HepG2 (cell line): ENCODE data around the gene IRGQ. TPM values are rescaled to one million over a fixed set of nuclear protein-coding genes. Genes with fewer than 3 reads are reported as not detected.
A peak's percentile ranks its signal among the peaks of the same experiment; 100 is the strongest.

Experiments used
- EP300 ChIP-seq, 3 experiments: sonication (generic) in 1 of 3; formaldehyde crosslinking in 1 of 3; IDR thresholded peaks; 2 replicates each; pipeline versions ENCODE4 v1.5.1 to v1.6.1; 2011 to 2020; ENCODE audit warnings: low read depth in 2 of 3, low read length in 2 of 3, borderline replicate concordance in 1 of 3, improper control_type of control experiment in 1 of 3, mild to moderate bottlenecking in 1 of 3, missing genetic modification reagents in 1 of 3, moderate library complexity in 1 of 3
- GFI1 ChIP-seq: sonication (generic); formaldehyde crosslinking; IDR thresholded peaks from 2 replicates; pipeline ENCODE4 v1.5.0; 2020; ENCODE audit warnings: missing genetic modification reagents, mild to moderate bottlenecking, borderline replicate concordance
- KAT8 ChIP-seq: IDR thresholded peaks from 2 replicates; pipeline ENCODE4 v1.6.1; 2016; ENCODE audit warnings: missing genetic modification reagents, missing compliant biosample characterization
- MTA3 ChIP-seq: sonication (generic); formaldehyde crosslinking; IDR thresholded peaks from 2 replicates; pipeline ENCODE4 v1.4.0; 2020; ENCODE audit warnings: missing genetic modification reagents
- RCOR2 ChIP-seq: IDR thresholded peaks from 2 replicates; pipeline ENCODE4 v1.6.1; 2016; ENCODE audit warnings: missing biosample characterization, missing genetic modification reagents
- ZMYM3 ChIP-seq: sonication (generic); formaldehyde crosslinking; IDR thresholded peaks from 2 replicates; pipeline ENCODE4 v1.5.1; 2020; ENCODE audit warnings: mild to moderate bottlenecking, missing genetic modification reagents
- ZNF543 ChIP-seq: sonication (generic); formaldehyde crosslinking; IDR thresholded peaks from 2 replicates; pipeline ENCODE4 v1.4.0; 2020; ENCODE audit warnings: mild to moderate bottlenecking, missing genetic modification reagents
- ZNF746 ChIP-seq: sonication (generic); formaldehyde crosslinking; IDR thresholded peaks from 2 replicates; pipeline ENCODE4 v1.8.0; 2022; ENCODE audit warnings: mild to moderate bottlenecking, missing genetic modification reagents
- ZSCAN9 ChIP-seq: IDR thresholded peaks from 2 replicates; pipeline ENCODE4 v1.6.1; 2016; ENCODE audit warnings: borderline replicate concordance
- polyA plus RNA-seq, 8 experiments: library from polyadenylated mRNA; depleted of rRNA in 3 of 8; stranded (reverse) in 7 of 8; unstranded in 1 of 8; fragments of >200 nt; fragmentation: Illumina TruSeq in 4 of 8; extraction: Trizol in 4 of 8; gene quantifications; 2 replicates each; pipeline versions ENCODE4 v1.2.1 to v1.2.3, GENCODE V29; 2011 to 2016; ENCODE audit warnings: low read depth in 4 of 8, missing spikeins in 1 of 8, mixed read lengths in 1 of 8; ENCODE audit not compliant: insufficient read depth in 1 of 8
- total RNA-seq, 5 experiments: library from RNA; depleted of rRNA; stranded (reverse); fragments of >200 nt; fragmentation: Illumina TruSeq; extraction: Trizol; gene quantifications; 2 replicates each; pipeline ENCODE4 v1.2.3, GENCODE V29; 2016; ENCODE audit warnings: low read depth in 1 of 5
- TF ChIP-seq, protein P1 (sequence below): sonication (generic); formaldehyde crosslinking; IDR thresholded peaks from 2 replicates; pipeline ENCODE4 v1.8.1; 2023; ENCODE audit warnings: missing genetic modification reagents, mild to moderate bottlenecking, borderline replicate concordance
- TF ChIP-seq, protein P2 (sequence below): IDR thresholded peaks from 2 replicates; pipeline ENCODE4 v1.6.1; 2016; ENCODE audit warnings: low read depth, borderline replicate concordance
- TF ChIP-seq, protein P3 (sequence below): sonication (generic); formaldehyde crosslinking; conservative IDR thresholded peaks from 2 replicates; pipeline ENCODE4 v1.4.0; 2020; ENCODE audit warnings: mild to moderate bottlenecking, missing genetic modification reagents, moderate library complexity
- TF ChIP-seq, protein P4 (sequence below): IDR thresholded peaks from 2 replicates; pipeline ENCODE4 v1.6.1; 2016; ENCODE audit warnings: low read depth
- TF ChIP-seq, protein P5 (sequence below): sonication (generic); formaldehyde crosslinking; IDR thresholded peaks from 2 replicates; pipeline ENCODE4 v1.4.0; 2020; ENCODE audit warnings: mild to moderate bottlenecking, missing genetic modification reagents

IRGQ gene
- total and polyA plus RNA-seq, 2 of the 13 experiments (the other 11 are each of a cell fraction or from before 2014, with no cell fraction given) = 11.6 to 12.4 TPM

DNA sequence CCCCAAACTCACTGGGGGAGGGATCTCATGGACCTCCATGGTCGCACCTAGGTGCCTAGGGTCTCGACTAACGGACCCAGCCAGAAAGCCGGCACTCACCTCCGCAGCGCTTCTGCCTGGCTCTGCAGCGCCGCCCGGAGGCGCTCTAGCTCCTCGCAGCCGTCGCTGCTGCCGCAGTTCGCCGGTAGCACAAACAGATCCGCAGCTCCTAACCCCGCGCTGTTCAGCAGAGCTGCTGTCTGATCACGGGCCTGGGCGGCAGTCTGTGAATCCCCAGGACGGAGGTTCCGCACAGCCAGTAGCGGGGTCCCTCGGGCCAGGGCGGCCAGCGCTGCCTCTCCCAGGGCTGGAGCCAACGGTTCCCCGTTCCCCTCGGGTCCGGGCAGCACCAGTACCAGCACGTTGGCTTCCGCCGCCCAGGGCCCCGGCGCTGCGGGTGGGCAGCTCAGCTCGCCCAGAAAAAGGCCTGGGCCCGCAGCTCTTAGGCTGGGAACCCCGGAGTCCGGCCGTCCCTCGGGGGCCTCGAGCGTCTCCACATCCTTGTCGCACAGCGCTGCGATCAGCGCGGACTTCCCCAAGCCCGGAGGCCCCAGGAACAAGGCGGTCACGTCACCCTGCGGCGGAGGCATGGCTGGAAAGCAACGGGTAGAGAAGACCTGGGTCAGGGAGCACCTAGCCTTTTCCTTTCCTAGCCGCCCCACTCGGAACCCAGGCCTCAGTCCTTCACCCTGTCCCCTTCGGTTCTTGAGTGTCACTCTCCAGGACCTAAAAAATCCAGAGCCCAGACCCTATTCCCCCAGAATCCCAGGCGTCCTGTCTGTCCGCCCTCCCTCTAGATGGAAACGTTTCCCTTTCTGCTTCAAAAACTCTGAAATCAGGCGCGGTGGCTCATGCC lies 977 bp downstream of the IRGQ start (continued):
- TF ChIP-seq KAT8 (peak; percentile 40; the same call in 1 of the 2 replicates), ZNF543 (CRISPR knock-in tag) (peak; percentile 65; the same call in 1 of the 2 replicates), RCOR2 (CRISPR knock-in tag) (no peak), ZSCAN9 (CRISPR knock-in tag) (0 out of 2 replicates have a peak, but pooled peaks have one; percentile 49), MTA3 (CRISPR knock-in tag) (no peak), GFI1 (CRISPR knock-in tag) (no peak), ZMYM3 (CRISPR knock-in tag) (no peak), ZNF746 (CRISPR knock-in tag) (no peak), EP300 (IDR thresholded peaks at IDR 0.05; ENCODE audit: low read depth in 2 of 2, low read length in 2 of 2) (no peak), EP300 (CRISPR knock-in tag; IDR thresholded peaks at IDR 0.05; ENCODE audit: borderline replicate concordance) (no peak)
- TF ChIP-seq, protein P1, sequence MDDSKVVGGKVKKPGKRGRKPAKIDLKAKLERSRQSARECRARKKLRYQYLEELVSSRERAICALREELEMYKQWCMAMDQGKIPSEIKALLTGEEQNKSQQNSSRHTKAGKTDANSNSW (CRISPR knock-in tag) = no peak
- TF ChIP-seq, protein P2, sequence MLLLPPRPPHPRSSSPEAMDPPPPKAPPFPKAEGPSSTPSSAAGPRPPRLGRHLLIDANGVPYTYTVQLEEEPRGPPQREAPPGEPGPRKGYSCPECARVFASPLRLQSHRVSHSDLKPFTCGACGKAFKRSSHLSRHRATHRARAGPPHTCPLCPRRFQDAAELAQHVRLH (CRISPR knock-in tag) = no peak
- TF ChIP-seq, protein P3, sequence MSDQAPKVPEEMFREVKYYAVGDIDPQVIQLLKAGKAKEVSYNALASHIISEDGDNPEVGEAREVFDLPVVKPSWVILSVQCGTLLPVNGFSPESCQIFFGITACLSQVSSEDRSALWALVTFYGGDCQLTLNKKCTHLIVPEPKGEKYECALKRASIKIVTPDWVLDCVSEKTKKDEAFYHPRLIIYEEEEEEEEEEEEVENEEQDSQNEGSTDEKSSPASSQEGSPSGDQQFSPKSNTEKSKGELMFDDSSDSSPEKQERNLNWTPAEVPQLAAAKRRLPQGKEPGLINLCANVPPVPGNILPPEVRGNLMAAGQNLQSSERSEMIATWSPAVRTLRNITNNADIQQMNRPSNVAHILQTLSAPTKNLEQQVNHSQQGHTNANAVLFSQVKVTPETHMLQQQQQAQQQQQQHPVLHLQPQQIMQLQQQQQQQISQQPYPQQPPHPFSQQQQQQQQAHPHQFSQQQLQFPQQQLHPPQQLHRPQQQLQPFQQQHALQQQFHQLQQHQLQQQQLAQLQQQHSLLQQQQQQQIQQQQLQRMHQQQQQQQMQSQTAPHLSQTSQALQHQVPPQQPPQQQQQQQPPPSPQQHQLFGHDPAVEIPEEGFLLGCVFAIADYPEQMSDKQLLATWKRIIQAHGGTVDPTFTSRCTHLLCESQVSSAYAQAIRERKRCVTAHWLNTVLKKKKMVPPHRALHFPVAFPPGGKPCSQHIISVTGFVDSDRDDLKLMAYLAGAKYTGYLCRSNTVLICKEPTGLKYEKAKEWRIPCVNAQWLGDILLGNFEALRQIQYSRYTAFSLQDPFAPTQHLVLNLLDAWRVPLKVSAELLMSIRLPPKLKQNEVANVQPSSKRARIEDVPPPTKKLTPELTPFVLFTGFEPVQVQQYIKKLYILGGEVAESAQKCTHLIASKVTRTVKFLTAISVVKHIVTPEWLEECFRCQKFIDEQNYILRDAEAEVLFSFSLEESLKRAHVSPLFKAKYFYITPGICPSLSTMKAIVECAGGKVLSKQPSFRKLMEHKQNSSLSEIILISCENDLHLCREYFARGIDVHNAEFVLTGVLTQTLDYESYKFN (CRISPR knock-in tag) = no peak
- TF ChIP-seq, protein P4, sequence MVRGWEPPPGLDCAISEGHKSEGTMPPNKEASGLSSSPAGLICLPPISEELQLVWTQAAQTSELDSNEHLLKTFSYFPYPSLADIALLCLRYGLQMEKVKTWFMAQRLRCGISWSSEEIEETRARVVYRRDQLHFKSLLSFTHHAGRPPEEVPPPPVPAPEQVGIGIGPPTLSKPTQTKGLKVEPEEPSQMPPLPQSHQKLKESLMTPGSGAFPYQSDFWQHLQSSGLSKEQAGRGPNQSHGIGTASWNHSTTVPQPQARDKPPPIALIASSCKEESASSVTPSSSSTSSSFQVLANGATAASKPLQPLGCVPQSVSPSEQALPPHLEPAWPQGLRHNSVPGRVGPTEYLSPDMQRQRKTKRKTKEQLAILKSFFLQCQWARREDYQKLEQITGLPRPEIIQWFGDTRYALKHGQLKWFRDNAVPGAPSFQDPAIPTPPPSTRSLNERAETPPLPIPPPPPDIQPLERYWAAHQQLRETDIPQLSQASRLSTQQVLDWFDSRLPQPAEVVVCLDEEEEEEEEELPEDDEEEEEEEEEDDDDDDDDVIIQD (CRISPR knock-in tag) = no peak
- TF ChIP-seq, protein P5, sequence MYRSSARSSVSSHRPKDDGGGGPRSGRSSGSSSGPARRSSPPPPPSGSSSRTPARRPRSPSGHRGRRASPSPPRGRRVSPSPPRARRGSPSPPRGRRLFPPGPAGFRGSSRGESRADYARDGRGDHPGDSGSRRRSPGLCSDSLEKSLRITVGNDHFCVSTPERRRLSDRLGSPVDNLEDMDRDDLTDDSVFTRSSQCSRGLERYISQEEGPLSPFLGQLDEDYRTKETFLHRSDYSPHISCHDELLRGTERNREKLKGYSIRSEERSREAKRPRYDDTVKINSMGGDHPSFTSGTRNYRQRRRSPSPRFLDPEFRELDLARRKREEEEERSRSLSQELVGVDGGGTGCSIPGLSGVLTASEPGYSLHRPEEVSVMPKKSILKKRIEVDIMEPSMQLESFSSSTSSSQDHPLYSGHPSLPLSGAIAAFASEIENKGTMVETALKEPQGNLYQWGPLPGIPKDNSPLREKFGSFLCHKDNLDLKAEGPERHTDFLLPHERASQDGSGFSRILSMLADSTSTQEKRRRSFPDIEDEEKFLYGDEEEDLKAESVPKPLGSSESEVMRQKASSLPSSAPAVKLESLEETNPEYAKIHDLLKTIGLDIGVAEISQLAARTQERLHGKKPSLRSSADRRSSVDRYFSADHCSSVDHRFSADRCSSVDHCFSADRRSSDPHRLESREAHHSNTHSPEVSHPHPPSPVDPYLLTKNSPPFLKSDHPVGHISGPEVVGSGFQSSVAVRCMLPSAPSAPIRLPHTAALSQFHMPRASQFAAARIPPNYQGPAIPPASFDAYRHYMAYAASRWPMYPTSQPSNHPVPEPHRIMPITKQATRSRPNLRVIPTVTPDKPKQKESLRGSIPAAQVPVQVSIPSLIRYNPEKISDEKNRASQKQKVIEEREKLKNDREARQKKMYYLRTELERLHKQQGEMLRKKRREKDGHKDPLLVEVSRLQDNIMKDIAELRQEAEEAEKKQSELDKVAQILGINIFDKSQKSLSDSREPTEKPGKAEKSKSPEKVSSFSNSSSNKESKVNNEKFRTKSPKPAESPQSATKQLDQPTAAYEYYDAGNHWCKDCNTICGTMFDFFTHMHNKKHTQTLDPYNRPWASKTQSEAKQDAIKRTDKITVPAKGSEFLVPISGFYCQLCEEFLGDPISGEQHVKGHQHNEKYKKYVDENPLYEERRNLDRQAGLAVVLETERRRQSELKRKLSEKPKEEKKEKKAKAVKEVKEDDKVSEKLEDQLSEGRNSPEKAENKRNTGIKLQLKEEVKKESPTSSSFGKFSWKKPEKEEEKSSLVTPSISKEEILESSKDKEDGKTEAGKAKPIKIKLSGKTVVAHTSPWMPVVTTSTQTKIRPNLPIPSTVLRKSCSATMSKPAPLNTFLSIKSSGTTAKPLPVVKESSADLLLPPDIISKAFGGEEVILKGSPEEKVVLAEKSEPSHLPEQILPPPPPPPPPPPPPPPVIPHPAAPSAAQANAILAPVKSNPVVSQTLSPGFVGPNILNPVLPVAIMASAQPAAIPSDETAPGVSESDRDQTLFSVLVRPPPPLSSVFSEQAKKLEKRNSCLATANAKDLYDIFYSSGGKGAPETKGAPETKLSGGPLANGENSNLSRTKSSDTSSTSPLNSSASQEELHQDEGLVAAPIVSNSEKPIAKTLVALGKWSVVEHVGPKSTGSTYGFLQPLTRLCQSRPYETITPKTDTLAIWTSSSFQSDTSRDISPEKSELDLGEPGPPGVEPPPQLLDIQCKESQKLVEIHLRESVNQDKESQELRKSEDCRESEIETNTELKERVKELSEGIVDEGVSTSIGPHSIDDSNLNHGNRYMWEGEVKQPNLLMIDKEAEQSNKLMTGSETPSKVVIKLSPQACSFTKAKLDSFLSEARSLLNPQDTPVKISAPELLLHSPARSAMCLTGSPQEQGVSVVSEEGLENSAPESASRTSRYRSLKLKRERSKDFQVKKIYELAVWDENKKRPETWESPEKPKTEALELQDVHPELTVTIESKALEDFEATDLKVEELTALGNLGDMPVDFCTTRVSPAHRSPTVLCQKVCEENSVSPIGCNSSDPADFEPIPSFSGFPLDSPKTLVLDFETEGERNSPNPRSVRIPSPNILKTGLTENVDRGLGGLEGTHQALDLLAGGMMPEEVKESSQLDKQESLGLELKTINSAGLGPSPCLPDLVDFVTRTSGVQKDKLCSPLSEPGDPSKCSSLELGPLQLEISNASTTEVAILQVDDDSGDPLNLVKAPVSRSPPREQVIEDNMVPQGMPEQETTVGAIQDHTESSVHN (CRISPR knock-in tag) = no peak
